Neural cell (in vitro differentiated cells): Measurements from ENCODE around the gene SULT1A3.

Experiments
- CTCF ChIP-seq: fragments of 450-650 bp; IDR thresholded peaks from 2 replicates; pipeline ENCODE4 v1.5.1; 2014; ENCODE audit warnings: antibody characterized with exemption, mild to moderate bottlenecking, moderate library complexity; ENCODE audit not compliant: poor library complexity, severe bottlenecking
- EP300 ChIP-seq: fragments of 450-650 bp; conservative IDR thresholded peaks from 2 replicates; pipeline ENCODE4 v1.6.1; 2014; ENCODE audit warnings: antibody characterized with exemption, mild to moderate bottlenecking, moderate library complexity; ENCODE audit not compliant: poor library complexity, severe bottlenecking
- EZH2 ChIP-seq: fragments of 200-600, 300-800 bp; shearing (Covaris generic), sonication (generic); IDR thresholded peaks from 2 replicates; pipeline ENCODE4 v1.6.1; 2014; ENCODE audit warnings: antibody characterized with exemption, low read length, borderline replicate concordance, mild to moderate bottlenecking; ENCODE audit not compliant: insufficient read depth, poor library complexity, severe bottlenecking
- MXI1 ChIP-seq: fragments of 450-650 bp; conservative IDR thresholded peaks from 2 replicates; pipeline ENCODE4 v1.6.1; 2014; ENCODE audit warnings: antibody characterized with exemption, mild to moderate bottlenecking; ENCODE audit not compliant: poor library complexity, severe bottlenecking
- POLR2AphosphoS5 ChIP-seq: IDR thresholded peaks from 2 replicates; pipeline ENCODE4 v1.6.1; 2012
- SMC3 ChIP-seq: fragments of 450-650 bp; conservative IDR thresholded peaks from 2 replicates; pipeline ENCODE4 v1.6.1; 2014; ENCODE audit warnings: antibody characterized with exemption, mild to moderate bottlenecking, moderate library complexity; ENCODE audit not compliant: poor library complexity
- TAF1 ChIP-seq: IDR thresholded peaks from 2 replicates; pipeline ENCODE4 v1.6.1; 2012; ENCODE audit warnings: low read depth

DNA sequence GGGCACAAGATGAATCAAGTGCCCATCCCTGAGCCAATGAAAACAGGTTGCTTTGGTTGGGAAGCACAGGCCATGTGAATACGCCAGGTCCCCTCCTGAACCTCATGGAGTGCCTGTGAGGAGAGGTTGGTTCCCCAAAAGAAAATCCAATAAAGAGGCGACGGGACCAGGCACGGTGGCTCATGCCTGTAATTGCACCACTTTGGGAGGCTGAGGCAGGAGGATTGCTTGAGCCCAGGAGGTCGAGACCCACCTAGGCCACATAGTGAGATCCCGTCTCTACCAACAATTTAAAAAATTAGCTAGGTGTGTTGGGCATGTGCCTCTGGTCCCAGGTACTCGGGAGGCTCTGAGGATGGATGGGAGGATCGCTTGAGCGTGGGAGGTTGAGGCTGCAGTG lies 19.1 kb upstream of the SULT1A3 start:
- TF ChIP-seq TAF1 (no peak), EZH2 (no peak), CTCF (no peak), EP300 (no peak), POLR2AphosphoS5 (no peak), MXI1 (no peak), SMC3 (no peak)
